HG02678 (cell line): ENCODE results near the gene FUT8.
"Not testable (repeated sequence)": the region's sequence is repeated elsewhere in the genome, so short reads cannot be mapped to it uniquely, and the experiment has no call there.

Source experiments
- ATAC-seq: cut with Tn5 transposase; IDR thresholded peaks from one replicate; pipeline ENCODE4 v1.9.1; 2021; ENCODE audit warnings: mild to moderate bottlenecking, moderate library complexity; ENCODE audit not compliant: unreplicated experiment

The FUT8 gene

DNA sequence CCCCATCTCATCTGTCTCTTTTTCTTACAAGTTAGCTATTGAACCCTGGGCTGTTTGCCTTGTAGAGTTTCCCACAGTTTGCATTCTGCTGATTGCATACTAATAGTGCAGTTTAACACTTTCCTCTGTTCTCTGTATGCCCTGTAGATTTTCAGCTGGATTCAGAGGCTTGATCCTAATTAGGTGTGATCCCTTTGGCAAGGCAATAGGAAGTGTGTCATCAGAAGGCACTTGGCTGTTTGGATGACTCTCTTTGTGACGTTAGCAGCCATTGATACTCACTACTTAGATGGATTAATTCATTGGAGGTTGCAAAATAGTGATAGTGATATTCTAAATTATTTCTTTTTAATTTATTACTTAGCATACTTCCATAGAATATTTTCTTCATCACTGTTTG, 33.6 kb downstream of the FUT8 start:
- ATAC-seq: no peak

- no peak for ATAC-seq
Measured at GRCh38 chr14:65449647-65450046, 37.1 kb downstream of the FUT8 start.

DNA sequence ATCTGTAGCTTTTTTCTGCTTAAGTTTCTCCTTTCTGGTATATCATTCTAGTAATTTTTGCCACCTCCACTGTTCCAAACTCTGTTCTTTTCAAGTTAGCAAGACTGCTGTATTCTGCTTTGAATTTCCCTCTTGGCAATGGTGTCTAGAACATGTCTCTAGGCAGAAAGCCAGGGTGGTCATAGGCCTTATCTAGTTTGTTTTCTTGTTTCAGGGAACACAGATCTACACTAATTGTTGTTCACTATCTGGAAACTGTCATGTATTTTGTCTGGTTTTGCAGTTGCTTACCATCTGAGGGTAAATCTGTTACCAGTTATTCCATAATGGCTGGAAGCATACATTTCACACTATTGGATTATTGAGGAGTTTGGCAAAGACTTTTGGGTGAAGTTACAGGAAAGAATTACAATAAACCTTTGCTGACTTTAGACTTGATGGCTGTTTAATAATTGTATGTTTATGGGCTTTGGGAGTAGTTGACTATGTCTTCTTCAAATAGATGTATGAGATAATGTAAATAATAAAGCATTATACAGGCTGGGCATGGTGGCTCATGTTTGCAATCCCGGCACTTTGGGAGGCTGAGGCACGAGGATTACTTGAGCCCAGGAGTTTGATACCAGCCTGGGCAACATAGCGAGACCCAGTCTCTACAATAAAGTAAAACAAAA, 41.4 kb downstream of the FUT8 start:
- no peak for ATAC-seq

DNA sequence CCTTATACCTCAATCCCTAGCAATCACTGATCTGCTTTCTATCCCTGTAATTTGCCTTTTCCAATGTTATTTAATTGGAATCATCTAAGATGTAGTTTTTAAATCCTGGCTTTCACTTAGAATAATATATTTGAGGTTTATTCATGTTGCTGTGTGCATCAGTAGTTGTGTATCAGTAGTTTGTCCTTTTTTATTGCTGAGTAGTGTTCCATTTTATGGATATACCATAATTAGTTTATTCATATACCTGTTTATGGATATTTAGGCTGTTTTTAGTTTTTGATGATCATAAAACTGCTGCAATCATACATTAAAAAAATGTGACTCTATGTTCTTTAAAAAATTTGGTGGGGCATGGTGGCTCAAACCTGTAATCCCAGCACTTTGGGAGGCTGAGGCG, 43.7 kb downstream of the FUT8 start:
- ATAC-seq: no peak

DNA sequence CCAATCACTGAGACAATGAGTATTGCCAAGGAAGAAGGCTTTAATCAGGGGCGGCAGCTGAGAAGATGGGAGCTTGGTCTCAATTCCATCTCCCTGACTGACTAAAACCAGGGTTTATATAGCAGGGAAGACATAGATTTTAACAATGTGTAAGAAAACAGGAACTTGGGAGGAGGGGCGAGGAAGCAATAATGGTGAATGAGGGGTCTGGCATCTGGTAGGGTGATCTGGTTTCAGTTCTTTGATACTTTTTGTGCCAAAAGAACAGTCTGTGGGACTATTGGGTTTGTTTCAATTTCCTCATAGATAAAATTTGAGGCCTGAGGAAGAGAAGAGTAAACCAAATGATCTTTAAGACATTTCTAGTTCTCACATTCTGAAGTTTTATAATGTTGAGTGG, 49.2 kb downstream of the FUT8 start:
- no peak for ATAC-seq

DNA sequence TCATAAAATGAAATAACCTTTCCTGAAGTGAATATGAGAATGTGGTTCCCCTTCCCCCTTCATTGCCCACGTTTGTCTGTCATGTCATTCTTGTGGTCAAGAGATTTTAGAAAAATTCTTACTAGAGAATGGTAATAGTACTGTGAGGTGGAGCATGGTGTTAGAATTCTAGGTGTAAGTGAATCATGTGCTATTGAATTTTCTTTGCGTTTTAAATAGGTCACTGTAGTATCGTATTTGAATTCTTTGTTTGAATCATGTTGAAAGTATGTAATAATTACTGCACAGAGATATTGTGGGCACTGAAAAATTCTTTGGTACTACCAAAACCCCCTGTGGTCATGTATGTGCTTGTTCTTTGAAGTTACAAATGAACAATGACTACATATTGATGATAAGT, 49.9 kb downstream of the FUT8 start:
- peak; percentile 74 for ATAC-seq

- ATAC-seq: no peak
Measured at GRCh38 chr14:65465584-65465983, 53.1 kb downstream of the FUT8 start.

GRCh38 chr14:65467926-65468325, 55.4 kb downstream of the FUT8 start:
- not testable (repeated sequence) for ATAC-seq

GRCh38 chr14:65469903-65470302, 57.4 kb downstream of the FUT8 start:
- ATAC-seq: no peak

DNA sequence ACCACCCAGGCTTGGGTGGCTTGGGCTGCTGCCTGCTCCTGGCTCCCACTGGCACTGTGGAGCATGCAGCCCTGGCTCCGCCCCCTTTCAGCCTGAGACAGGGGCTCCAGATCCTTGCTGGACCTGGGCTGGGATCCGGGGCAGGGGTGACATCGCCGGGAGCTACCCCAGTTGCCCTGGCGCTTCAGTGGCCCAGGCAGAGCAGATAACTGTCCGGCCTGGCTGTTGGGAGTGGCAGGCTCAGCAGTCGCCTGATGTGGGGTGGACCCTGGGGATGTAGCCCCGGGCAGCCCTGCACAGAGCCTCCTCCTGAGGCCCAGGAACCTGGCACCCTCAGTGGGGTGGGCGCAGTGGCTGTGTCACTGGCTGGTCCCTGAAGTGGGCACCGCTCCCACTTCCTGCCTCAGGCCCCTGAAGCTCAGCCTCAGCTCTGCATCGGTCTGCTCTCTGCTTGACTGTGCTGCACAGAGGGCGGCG, 57.9 kb downstream of the FUT8 start:
- no peak for ATAC-seq

- ATAC-seq: peak; percentile 74
Measured at GRCh38 chr14:65471038-65471878, 58.7 kb downstream of the FUT8 start.

GRCh38 chr14:65472189-65472588, 59.7 kb downstream of the FUT8 start:
- no peak for ATAC-seq

GRCh38 chr14:65476273-65476941, 63.9 kb downstream of the FUT8 start:
- ATAC-seq: peak; percentile 81

- no peak for ATAC-seq
Measured at GRCh38 chr14:65476942-65477318, 64.4 kb downstream of the FUT8 start.

- no peak for ATAC-seq
Measured at GRCh38 chr14:65478017-65478416, 65.5 kb downstream of the FUT8 start.

GRCh38 chr14:65478596-65478995, 66.1 kb downstream of the FUT8 start:
- no peak for ATAC-seq

- ATAC-seq: no peak
Measured at GRCh38 chr14:65479386-65479785, 66.9 kb downstream of the FUT8 start.

DNA sequence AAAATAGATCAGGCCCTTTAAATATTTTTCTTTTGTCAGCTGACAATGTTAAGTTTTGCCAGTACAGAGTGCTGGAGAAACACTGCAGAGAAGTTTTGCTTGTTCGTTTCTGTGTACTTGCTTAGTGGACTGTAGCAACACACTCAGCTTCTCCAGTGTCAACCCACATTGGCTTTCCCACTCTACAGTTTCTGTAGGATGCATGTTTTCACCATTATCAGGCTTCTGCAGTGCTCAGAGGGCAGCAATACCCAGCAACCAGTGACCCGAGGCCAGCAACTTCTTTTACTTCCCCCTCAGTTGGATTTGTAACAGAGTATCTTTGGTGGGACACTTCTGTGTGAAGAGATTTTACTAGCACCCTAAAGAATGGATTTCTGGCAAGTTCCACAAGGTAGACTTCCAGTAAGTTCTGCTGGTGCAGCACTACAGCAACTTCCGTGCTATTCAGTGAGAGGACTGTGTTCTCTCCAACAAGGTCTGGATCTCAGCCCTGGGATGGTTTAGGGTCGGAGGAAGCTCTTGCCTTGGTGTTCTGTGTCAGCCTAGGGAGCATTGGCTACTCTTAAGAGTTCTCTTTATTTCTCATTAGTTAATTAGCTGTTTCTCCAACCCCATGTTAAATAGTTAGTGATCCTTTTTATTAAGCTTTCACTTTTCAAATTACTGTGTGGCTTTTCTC, 70.4 kb downstream of the FUT8 start:
- ATAC-seq: no peak

DNA sequence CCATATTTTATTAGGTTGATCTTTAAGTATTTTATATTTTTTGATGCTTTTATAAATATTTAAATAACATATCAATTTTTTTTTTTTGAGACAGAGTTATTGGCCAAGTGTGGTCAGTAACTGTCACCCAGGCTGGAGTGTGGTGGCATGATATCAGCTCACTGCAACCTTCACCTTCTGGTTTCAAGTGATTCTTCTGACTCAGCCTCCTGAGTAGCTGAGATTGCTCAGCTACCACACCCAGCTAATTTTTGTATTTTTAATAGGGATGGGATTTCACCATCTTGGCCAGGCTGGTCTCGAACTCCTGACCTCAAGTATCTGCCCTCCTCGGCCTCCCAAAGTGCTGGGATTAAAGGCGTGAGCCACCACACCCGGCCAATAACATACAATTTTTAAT, 71.1 kb downstream of the FUT8 start:
- no peak for ATAC-seq

- ATAC-seq: no peak
Measured at GRCh38 chr14:65485516-65485915, 73.0 kb downstream of the FUT8 start.

GRCh38 chr14:65486863-65487262, 74.3 kb downstream of the FUT8 start:
- ATAC-seq: no peak
